Activated B cell treated with CpG ODN at 0.5 μM for 24 hours (primary cell): Measurements from ENCODE around the gene PDP2. TPM values are rescaled to one million over a fixed set of nuclear protein-coding genes. Genes with fewer than 3 reads are reported as not detected.

Experiments used
- ATAC-seq: fragments of 200-7000 bp; cut with Tn5 transposase; one replicate; pipeline ENCODE4 v1.10.0; 2021; ENCODE audit warnings: low read depth, mild to moderate bottlenecking, moderate library complexity
- CTCF ChIA-PET: fragments of 350-600 bp; sonication (Branson Sonifier 250); formaldehyde crosslinking; loops from one replicate; lab custom pipeline; 2021; ENCODE audit warnings: antibody characterized with exemption; lab: Charles Lee
- POLR2A ChIA-PET: fragments of 350-600 bp; sonication (Branson Sonifier 250); formaldehyde crosslinking; loops from one replicate; lab custom pipeline; 2021; ENCODE audit warnings: antibody characterized with exemption; lab: Charles Lee
- DNase-seq: peaks from one replicate; pipeline ENCODE4 v3.0.0; 2022
- H3K27ac Mint-ChIP-seq: one replicate; pipeline ENCODE4 v1.8.0; 2020; ENCODE audit warnings: mixed read lengths
- H3K27me3 Mint-ChIP-seq: one replicate; pipeline ENCODE4 v1.8.0; 2021; ENCODE audit warnings: mixed read lengths
- H3K36me3 Mint-ChIP-seq: one replicate; pipeline ENCODE4 v1.8.0; 2021; ENCODE audit warnings: low read depth, mixed read lengths
- H3K4me1 Mint-ChIP-seq: one replicate; pipeline ENCODE4 v1.8.0; 2021; ENCODE audit warnings: mixed read lengths
- H3K4me3 Mint-ChIP-seq: one replicate; pipeline ENCODE4 v1.8.0; 2020; ENCODE audit warnings: mild to moderate bottlenecking, mixed read lengths
- H3K9me3 Mint-ChIP-seq: one replicate; pipeline ENCODE4 v1.8.0; 2020; ENCODE audit warnings: mixed read lengths
- intact Hi-C: fragments of 100-400 bp; cut with micrococcal nuclease; formaldehyde crosslinking; loops from one replicate; pipeline ENCODE4 v1.15.1; 2024
- total RNA-seq: library from RNA; stranded (reverse); gene quantifications from 2 replicates; pipeline ENCODE4 v1.2.3, GENCODE V29; 2022
- TF ChIP-seq, protein P1 (sequence below): fragments of 200-600 bp; IDR thresholded peaks from one replicate; pipeline ENCODE4 v1.8.0; 2022; ENCODE audit warnings: antibody characterized with exemption, mild to moderate bottlenecking

PDP2 gene
- total RNA-seq, 1 donor from 2014 or later = 13.2 TPM

DNA sequence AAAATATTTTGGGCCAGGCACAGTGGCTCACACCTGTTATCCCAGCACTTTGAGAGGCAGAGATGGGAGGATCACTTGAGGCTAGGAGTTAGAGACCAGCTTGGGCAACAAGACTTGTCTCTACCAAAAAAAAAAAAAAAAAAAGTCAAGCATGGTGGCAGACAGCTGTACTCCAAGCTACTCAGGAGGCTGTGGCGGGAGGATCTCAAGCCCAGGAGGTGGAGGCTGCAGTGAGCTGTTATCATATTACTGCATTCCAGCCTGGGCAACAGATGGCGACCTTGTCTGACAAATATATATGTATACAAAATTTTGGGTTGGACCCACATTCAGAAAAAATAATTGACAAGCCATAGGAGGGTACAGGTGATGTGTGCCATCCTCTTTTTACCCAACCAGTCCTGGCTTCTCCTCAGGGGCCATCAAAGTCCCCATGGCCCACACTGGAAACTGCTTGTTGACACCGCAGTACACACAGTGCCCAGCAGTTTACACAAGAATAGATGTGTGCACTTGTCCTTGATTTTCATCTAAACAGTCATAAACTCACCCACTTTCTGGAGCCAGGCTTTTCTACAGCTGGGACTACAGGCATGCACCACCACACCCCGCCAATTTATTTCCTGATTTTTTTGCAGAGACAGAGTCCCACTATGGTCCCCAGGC, 56.7 kb downstream of the PDP2 start:
- Mint-ChIP-seq H3K4me3 (peak overlapping the region; percentile 64), H3K4me1 (peaks cover 53% of the 10 kb centered on the region), H3K27me3 (no peaks in the 10 kb centered on the region), H3K36me3 (peaks cover 67% of the 10 kb centered on the region), H3K9me3 (no peaks in the 10 kb centered on the region), H3K27ac (peak overlapping the region; percentile 41)
- TF ChIP-seq, protein P1, sequence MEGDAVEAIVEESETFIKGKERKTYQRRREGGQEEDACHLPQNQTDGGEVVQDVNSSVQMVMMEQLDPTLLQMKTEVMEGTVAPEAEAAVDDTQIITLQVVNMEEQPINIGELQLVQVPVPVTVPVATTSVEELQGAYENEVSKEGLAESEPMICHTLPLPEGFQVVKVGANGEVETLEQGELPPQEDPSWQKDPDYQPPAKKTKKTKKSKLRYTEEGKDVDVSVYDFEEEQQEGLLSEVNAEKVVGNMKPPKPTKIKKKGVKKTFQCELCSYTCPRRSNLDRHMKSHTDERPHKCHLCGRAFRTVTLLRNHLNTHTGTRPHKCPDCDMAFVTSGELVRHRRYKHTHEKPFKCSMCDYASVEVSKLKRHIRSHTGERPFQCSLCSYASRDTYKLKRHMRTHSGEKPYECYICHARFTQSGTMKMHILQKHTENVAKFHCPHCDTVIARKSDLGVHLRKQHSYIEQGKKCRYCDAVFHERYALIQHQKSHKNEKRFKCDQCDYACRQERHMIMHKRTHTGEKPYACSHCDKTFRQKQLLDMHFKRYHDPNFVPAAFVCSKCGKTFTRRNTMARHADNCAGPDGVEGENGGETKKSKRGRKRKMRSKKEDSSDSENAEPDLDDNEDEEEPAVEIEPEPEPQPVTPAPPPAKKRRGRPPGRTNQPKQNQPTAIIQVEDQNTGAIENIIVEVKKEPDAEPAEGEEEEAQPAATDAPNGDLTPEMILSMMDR = no peak
- POLR2A ChIA-PET = no interaction called here
- intact Hi-C loops = no loop called here
- DNase-seq (no peak), ATAC-seq (no peak)
- CTCF ChIA-PET = no interaction called here

- intact Hi-C loops = no loop called here
- Mint-ChIP-seq H3K27me3 (no peaks in the 10 kb centered on the region), H3K4me1 (peaks cover 45% of the 10 kb centered on the region), H3K4me3 (no peak overlapping the region), H3K36me3 (peaks cover 67% of the 10 kb centered on the region), H3K27ac (no peak overlapping the region), H3K9me3 (no peaks in the 10 kb centered on the region)
- POLR2A ChIA-PET = no interaction called here
- ATAC-seq (no peak), DNase-seq (no peak)
- TF ChIP-seq, protein P1 = no peak
- CTCF ChIA-PET = no interaction called here
These were observed 57.5 kb downstream of the PDP2 start for GRCh38 chr16:66937725-66938337.

DNA sequence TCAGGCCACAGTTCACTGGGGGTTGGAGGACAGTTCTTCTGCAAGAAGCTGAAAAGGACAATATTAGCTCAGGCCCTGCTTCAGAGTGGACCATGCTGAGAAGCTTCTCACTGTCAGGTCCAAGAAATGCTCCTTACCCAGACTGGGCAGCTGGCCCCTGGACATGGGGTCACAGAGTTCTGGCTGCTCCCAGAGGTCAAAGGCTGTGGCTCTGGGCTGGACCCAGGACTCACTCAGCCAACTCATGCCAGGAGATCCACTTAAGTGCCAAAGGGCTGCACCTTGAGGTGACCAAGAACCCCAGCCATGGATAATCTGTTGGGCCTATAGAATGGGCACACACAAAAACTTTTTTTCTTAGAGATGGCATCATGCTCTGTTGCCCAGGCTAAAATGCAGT, 59.1 kb downstream of the PDP2 start:
- POLR2A ChIA-PET = no interaction called here
- DNase-seq (no peak), ATAC-seq (no peak)
- Mint-ChIP-seq H3K36me3 (peaks cover 65% of the 10 kb centered on the region), H3K27me3 (no peaks in the 10 kb centered on the region), H3K4me3 (no peak overlapping the region), H3K9me3 (no peaks in the 10 kb centered on the region), H3K27ac (no peak overlapping the region), H3K4me1 (peaks cover 29% of the 10 kb centered on the region)
- intact Hi-C loops = no loop called here
- CTCF ChIA-PET = no interaction called here
- TF ChIP-seq, protein P1 = no peak

DNA sequence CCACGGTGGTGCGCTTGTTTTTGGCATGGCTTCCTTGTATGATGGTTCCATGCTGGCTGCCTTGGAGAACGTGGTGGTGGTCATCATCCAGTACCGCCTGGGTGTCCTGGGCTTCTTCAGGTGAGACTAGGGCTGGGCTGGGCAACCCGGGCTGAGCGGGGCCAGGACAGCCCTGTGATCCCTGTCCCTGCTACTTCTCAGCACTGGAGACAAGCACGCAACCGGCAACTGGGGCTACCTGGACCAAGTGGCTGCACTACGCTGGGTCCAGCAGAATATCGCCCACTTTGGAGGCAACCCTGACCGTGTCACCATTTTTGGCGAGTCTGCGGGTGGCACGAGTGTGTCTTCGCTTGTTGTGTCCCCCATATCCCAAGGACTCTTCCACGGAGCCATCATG, 59.9 kb downstream of the PDP2 start:
- Mint-ChIP-seq H3K4me3 (no peak overlapping the region), H3K9me3 (no peaks in the 10 kb centered on the region), H3K27me3 (no peaks in the 10 kb centered on the region), H3K4me1 (peaks cover 22% of the 10 kb centered on the region), H3K27ac (no peak overlapping the region), H3K36me3 (peaks cover 61% of the 10 kb centered on the region)
- intact Hi-C loops = no loop called here
- CTCF ChIA-PET = no interaction called here
- ATAC-seq = no peak
- no peak for DNase-seq
- POLR2A ChIA-PET = no interaction called here
- TF ChIP-seq, protein P1 = no peak

Other genes starting within 250 kb of the PDP2 start
- gene CMTM4, start 183.8 kb upstream of the PDP2 start, total RNA-seq = 0.29 and 0.38 TPM in 2 replicates
- gene DYNC1LI2, start 128.9 kb upstream of the PDP2 start, total RNA-seq = 64.3 and 84.4 TPM in 2 replicates
- gene TERB1, start 78.9 kb upstream of the PDP2 start, total RNA-seq = 0.27 TPM in 1 of 2 replicates, not detected in the other
- 53.7 and 54.1 TPM in 2 replicates for gene NAE1, start 49.5 kb upstream of the PDP2 start, total RNA-seq
- not detected in 2 replicates for gene CA7, start 36.1 kb upstream of the PDP2 start, total RNA-seq
- gene CDH16, start 38.4 kb downstream of the PDP2 start, total RNA-seq = not detected in 2 replicates
- 0.15 TPM in 1 of 2 replicates, not detected in the other for gene RRAD, start 45.0 kb downstream of the PDP2 start, total RNA-seq
- 65.8 and 66.2 TPM in 2 replicates for gene CIAO2B, start 53.9 kb downstream of the PDP2 start, total RNA-seq
- gene CES2, start 55.0 kb downstream of the PDP2 start, total RNA-seq = 31.9 and 34.7 TPM in 2 replicates
- gene CES3, start 80.8 kb downstream of the PDP2 start, total RNA-seq = 0.29 and 0.61 TPM in 2 replicates
- 7.1 and 10.2 TPM in 2 replicates for gene CES4A, start 108.1 kb downstream of the PDP2 start, total RNA-seq
- 66.6 and 67.3 TPM in 2 replicates for gene CBFB, start 148.6 kb downstream of the PDP2 start, total RNA-seq
- gene PHAF1, start 229.4 kb downstream of the PDP2 start, total RNA-seq = 13.8 and 16.9 TPM in 2 replicates